Stimulated activated CD4-positive, alpha-beta T cell treated with anti-CD3 and anti-CD28 coated beads, Interleukin-2, amount 100 ng/mL, for 4 hours (primary cell): ENCODE data around the gene SMIM14.

Experiments used
- DNase-seq: peaks from one replicate; pipeline ENCODE4 v3.0.0-alpha.2; 2020; ENCODE audit warnings: low read depth

Gene SMIM14

DNA sequence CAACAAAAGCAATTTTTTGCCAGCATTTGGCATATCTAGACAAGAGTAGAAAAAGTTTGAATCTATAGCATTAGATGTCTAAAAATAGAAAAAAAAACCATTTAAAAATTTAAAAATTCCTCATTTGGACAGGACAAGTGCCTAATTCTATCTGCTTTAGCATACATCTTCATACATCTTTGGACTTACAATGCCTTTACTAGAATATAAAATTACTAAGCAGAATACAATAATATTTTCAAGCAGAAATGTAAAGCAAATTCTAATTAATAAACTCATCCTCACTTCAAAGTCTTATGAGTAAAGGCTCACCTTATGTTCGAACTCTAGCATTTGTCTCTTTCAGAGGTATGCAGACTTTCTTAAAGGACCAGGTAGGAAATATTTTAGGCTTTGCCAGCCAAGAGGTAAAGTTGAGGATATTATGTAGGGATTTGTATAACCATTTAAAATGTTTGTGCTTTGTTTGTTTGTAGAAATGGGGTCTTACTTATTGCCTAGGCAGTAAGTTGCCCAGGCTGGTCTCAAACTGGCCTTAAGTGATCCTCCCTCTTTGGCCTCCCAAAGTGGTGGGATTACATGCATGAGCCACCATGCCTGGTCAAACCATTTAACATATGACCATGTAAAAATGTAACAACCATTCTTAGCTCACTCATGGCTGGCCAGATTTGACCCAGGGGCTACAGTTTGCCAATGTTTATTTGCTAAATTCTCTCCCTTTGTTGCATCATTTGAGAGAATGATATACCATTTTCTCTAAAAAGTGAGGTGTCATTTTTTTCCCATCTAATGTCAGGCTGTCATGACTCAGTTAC is 140.5 kb downstream of the SMIM14 start:
- DNase-seq, result no peak
